ENCODE results near the gene NECTIN2. TPM values are rescaled to one million over a fixed set of nuclear protein-coding genes. Genes with fewer than 3 reads are reported as not detected.
A peak's percentile ranks its signal among the peaks of the same experiment; 100 is the strongest.
"Not testable (repeated sequence)": the region's sequence is repeated elsewhere in the genome, so short reads cannot be mapped to it uniquely, and the experiment has no call there.

Gene NECTIN2
- total RNA-seq, 1 experiment from 2014 or later: 61.0 TPM

DNA sequence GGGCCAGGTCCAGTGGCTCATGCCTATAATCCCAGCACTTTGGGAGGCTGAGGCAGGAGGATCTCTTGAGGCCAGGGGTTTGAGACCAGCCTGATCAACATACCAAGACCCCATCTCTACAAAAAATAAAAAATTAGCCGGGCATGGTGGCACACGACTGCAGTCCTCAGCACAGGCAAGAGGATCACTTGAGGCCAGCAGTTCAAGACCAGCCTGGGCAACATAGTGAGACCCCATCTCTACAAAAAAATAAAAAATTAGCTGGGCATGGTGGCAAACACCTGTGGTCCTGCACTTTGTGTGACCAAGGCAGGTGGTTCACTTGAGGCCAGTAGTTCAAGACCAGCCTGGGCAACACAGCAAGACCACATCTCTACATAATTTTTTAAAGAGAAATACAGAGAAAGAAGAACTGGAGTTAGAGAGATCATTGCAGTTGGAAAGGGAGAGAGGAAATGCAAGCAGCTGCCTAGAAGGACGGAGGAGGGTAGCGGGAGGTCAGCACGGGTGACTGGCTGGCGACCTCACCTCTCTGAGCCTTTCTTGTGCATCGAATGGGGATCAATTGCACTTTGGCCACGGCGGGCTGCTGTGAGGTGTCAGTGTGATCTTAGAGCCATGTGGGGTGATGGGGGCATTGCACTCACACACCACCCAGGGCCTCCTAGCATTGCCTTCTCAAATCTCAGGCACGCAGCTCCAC, 23.3 kb upstream of the NECTIN2 start:
- Histone ChIP-seq H3K9me2 (replicated peaks; ENCODE audit: low read length) (no peaks in the 10 kb centered on the region), H3K36me3 (ENCODE audit: low read depth, low read length) (no peaks in the 10 kb centered on the region), H2AFZ (ENCODE audit: low read length) (no peak overlapping the region), H3F3A (ENCODE audit: low read length, unreplicated experiment) (no peaks in the 10 kb centered on the region), H3K27ac (ENCODE audit: low read length) (no peak overlapping the region), H3K9ac (ENCODE audit: low read length) (no peak overlapping the region), H3K79me2 (ENCODE audit: low read length) (no peaks in the 10 kb centered on the region), H3K27me3 (ENCODE audit: low read length) (no peaks in the 10 kb centered on the region), H3K4me2 (ENCODE audit: low read length) (no peak overlapping the region), H3K4me3 (ENCODE audit: low read length) (no peak overlapping the region), H4K20me1 (ENCODE audit: low read length) (no peaks in the 10 kb centered on the region), H3K4me1 (ENCODE audit: insufficient read depth, low read length) (no peaks in the 10 kb centered on the region), H3K9me3 (ENCODE audit: low read length) (no peaks in the 10 kb centered on the region)
- no TSS peak for BruUV-seq (replicated peaks)
- intact Hi-C loops (cut with micrococcal nuclease): no loop called here
- no peak for ATAC-seq
- TF ChIP-seq EZH2phosphoT487 (IDR thresholded peaks at IDR 0.05; ENCODE audit: borderline replicate concordance, low read length) (no peak), CTCF (conservative IDR thresholded peaks at IDR 0.05; ENCODE audit: low read depth, low read length) (no peak), EZH2 (IDR thresholded peaks at IDR 0.05; ENCODE audit: low read length, unreplicated experiment) (no peak)
- POLR2A ChIA-PET (ENCODE audit: unreplicated experiment): no interaction called here
- CTCF ChIA-PET: no interaction called here
- DNase-seq: no peak

DNA sequence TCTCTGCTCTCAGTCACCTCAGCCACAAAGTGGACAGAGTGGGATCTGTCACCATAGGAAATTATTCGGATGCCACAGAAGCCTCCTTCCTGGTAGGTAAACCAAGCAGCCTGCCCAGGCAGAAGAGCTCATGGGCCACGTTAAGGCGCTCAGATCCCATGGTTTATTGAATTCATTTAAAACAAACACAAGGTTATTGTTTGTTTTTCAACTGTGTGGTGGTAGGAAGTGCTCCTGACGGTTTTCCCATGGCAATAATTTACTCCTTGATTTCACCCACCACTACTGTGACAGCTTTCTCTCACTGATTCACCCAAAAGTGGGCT, 22.8 kb upstream of the NECTIN2 start:
- H4K20me1 ChIP-seq (ENCODE audit: low read length): no peaks in the 10 kb centered on the region
- POLR2A ChIA-PET (ENCODE audit: unreplicated experiment): no interaction called here
- no peaks in the 10 kb centered on the region for H3K9me3 ChIP-seq (ENCODE audit: low read length)
- CTCF ChIA-PET: no interaction called here
- no peaks in the 10 kb centered on the region for H3K79me2 ChIP-seq (ENCODE audit: low read length)
- no peaks in the 10 kb centered on the region for H3K36me3 ChIP-seq (ENCODE audit: low read depth, low read length)
- no peaks in the 10 kb centered on the region for H3K9me2 ChIP-seq (replicated peaks; ENCODE audit: low read length)
- no TSS peak for BruUV-seq (replicated peaks)
- intact Hi-C loops (cut with micrococcal nuclease): no loop called here
- no peak overlapping the region for H3K4me2 ChIP-seq (ENCODE audit: low read length)
- H3K4me1 ChIP-seq (ENCODE audit: insufficient read depth, low read length): no peaks in the 10 kb centered on the region
- H3K4me3 ChIP-seq (ENCODE audit: low read length): no peak overlapping the region
- H3K27ac ChIP-seq (ENCODE audit: low read length): no peak overlapping the region
- no peaks in the 10 kb centered on the region for H3K27me3 ChIP-seq (ENCODE audit: low read length)
- H3K9ac ChIP-seq (ENCODE audit: low read length): no peak overlapping the region
- DNase-seq (no peak), ATAC-seq (no peak)
- no peak overlapping the region for H2AFZ ChIP-seq (ENCODE audit: low read length)
- H3F3A ChIP-seq (ENCODE audit: low read length, unreplicated experiment): no peaks in the 10 kb centered on the region
- no peak for TF ChIP-seq CTCF (conservative IDR thresholded peaks at IDR 0.05; ENCODE audit: low read depth, low read length)
- TF ChIP-seq EZH2 (IDR thresholded peaks at IDR 0.05; ENCODE audit: low read length, unreplicated experiment): no peak
- no peak for TF ChIP-seq EZH2phosphoT487 (IDR thresholded peaks at IDR 0.05; ENCODE audit: borderline replicate concordance, low read length)

- Histone ChIP-seq H3K4me2 (ENCODE audit: low read length) (no peak overlapping the region), H3K9ac (ENCODE audit: low read length) (no peak overlapping the region), H3K4me1 (ENCODE audit: insufficient read depth, low read length) (no peaks in the 10 kb centered on the region), H3K27me3 (ENCODE audit: low read length) (no peaks in the 10 kb centered on the region), H3K9me3 (ENCODE audit: low read length) (no peaks in the 10 kb centered on the region), H3K9me2 (replicated peaks; ENCODE audit: low read length) (no peaks in the 10 kb centered on the region), H2AFZ (ENCODE audit: low read length) (no peak overlapping the region), H3F3A (ENCODE audit: low read length, unreplicated experiment) (no peaks in the 10 kb centered on the region), H3K36me3 (ENCODE audit: low read depth, low read length) (no peaks in the 10 kb centered on the region), H3K27ac (ENCODE audit: low read length) (no peak overlapping the region), H4K20me1 (ENCODE audit: low read length) (no peaks in the 10 kb centered on the region), H3K4me3 (ENCODE audit: low read length) (no peak overlapping the region), H3K79me2 (ENCODE audit: low read length) (no peaks in the 10 kb centered on the region)
- POLR2A ChIA-PET (ENCODE audit: unreplicated experiment): no interaction called here
- peak; percentile 35 for DNase-seq
- CTCF ChIA-PET: no interaction called here
- no peak for TF ChIP-seq EZH2phosphoT487 (IDR thresholded peaks at IDR 0.05; ENCODE audit: borderline replicate concordance, low read length)
- TF ChIP-seq EZH2 (IDR thresholded peaks at IDR 0.05; ENCODE audit: low read length, unreplicated experiment): no peak
- no peak for TF ChIP-seq CTCF (conservative IDR thresholded peaks at IDR 0.05; ENCODE audit: low read depth, low read length)
- intact Hi-C loops (cut with micrococcal nuclease): no loop called here
- no TSS peak for BruUV-seq (replicated peaks)
- ATAC-seq: peak; percentile 22; the same call in 1 of the 2 replicates
Observed at GRCh38 chr19:44824761-44825160, 21.3 kb upstream of the NECTIN2 start.

GRCh38 chr19:44832875-44833274, 13.2 kb upstream of the NECTIN2 start:
- H3K4me1 ChIP-seq (ENCODE audit: insufficient read depth, low read length); CTCF ChIA-PET; H3K79me2 ChIP-seq (ENCODE audit: low read length); H3K4me3 ChIP-seq (ENCODE audit: low read length); H3K4me2 ChIP-seq (ENCODE audit: low read length); BruUV-seq (replicated peaks); POLR2A ChIA-PET (ENCODE audit: unreplicated experiment); H4K20me1 ChIP-seq (ENCODE audit: low read length); H3K9ac ChIP-seq (ENCODE audit: low read length); H3K9me2 ChIP-seq (replicated peaks; ENCODE audit: low read length); H3K27me3 ChIP-seq (ENCODE audit: low read length); H2AFZ ChIP-seq (ENCODE audit: low read length); H3K27ac ChIP-seq (ENCODE audit: low read length); ATAC-seq; intact Hi-C loops (cut with micrococcal nuclease); H3K9me3 ChIP-seq (ENCODE audit: low read length); H3F3A ChIP-seq (ENCODE audit: low read length, unreplicated experiment); DNase-seq; H3K36me3 ChIP-seq (ENCODE audit: low read depth, low read length): not testable (repeated sequence)

Measured in PC-3 (cell line).